ENCODE data around the gene ASCL2. TPM values are rescaled to one million over a fixed set of nuclear protein-coding genes. Genes with fewer than 3 reads are reported as not detected.

The ASCL2 gene
- total RNA-seq, 1 donor from 2014 or later, result 5.6 TPM

- TF ChIP-seq CTCF (conservative IDR thresholded peaks at IDR 0.05), result no peak
- Mint-ChIP-seq H3K4me1 (ENCODE audit: unreplicated experiment) (peaks cover 4% of the 10 kb centered on the region), H3K9me3 (no peaks in the 10 kb centered on the region), H3K27ac (no peak overlapping the region), H3K36me3 (no peaks in the 10 kb centered on the region), H3K27me3 (peaks cover 3% of the 10 kb centered on the region), H3K4me3 (no peak overlapping the region)
- DNase-seq (ENCODE audit: extremely low spot score, unreplicated experiment), result peak; percentile 65
Observed at GRCh38 chr11:2300936-2301630, 30.7 kb upstream of the ASCL2 start.

- Mint-ChIP-seq H3K9me3 (no peaks in the 10 kb centered on the region), H3K4me1 (ENCODE audit: unreplicated experiment) (no peaks in the 10 kb centered on the region), H3K36me3 (no peaks in the 10 kb centered on the region), H3K27ac (no peak overlapping the region), H3K4me3 (no peak overlapping the region), H3K27me3 (peaks cover 4% of the 10 kb centered on the region)
- peak; percentile 61 for DNase-seq (ENCODE audit: extremely low spot score, unreplicated experiment)
- TF ChIP-seq CTCF (conservative IDR thresholded peaks at IDR 0.05), result no peak
Observed at GRCh38 chr11:2300290-2300935, 30.0 kb upstream of the ASCL2 start.

GRCh38 chr11:2299773-2300172 is 29.4 kb upstream of the ASCL2 start:
- no peak overlapping the region for H3K4me3 Mint-ChIP-seq
- H3K9me3 Mint-ChIP-seq, result no peaks in the 10 kb centered on the region
- no peaks in the 10 kb centered on the region for H3K4me1 Mint-ChIP-seq (ENCODE audit: unreplicated experiment)
- peaks cover 8% of the 10 kb centered on the region for H3K27me3 Mint-ChIP-seq
- TF ChIP-seq CTCF (conservative IDR thresholded peaks at IDR 0.05), result no peak
- H3K36me3 Mint-ChIP-seq, result no peaks in the 10 kb centered on the region
- DNase-seq (ENCODE audit: extremely low spot score, unreplicated experiment), result no peak
- H3K27ac Mint-ChIP-seq, result no peak overlapping the region

- Mint-ChIP-seq H3K27ac (no peak overlapping the region), H3K36me3 (no peaks in the 10 kb centered on the region), H3K4me1 (ENCODE audit: unreplicated experiment) (no peaks in the 10 kb centered on the region), H3K9me3 (no peaks in the 10 kb centered on the region), H3K27me3 (peaks cover 10% of the 10 kb centered on the region), H3K4me3 (no peak overlapping the region)
- DNase-seq (ENCODE audit: extremely low spot score, unreplicated experiment), result peak; percentile 72
- TF ChIP-seq CTCF (conservative IDR thresholded peaks at IDR 0.05), result peak; percentile 55
Observed at GRCh38 chr11:2298795-2299761, 28.7 kb upstream of the ASCL2 start.

- Mint-ChIP-seq H3K4me3 (no peak overlapping the region), H3K9me3 (no peaks in the 10 kb centered on the region), H3K27me3 (peaks cover 15% of the 10 kb centered on the region), H3K4me1 (ENCODE audit: unreplicated experiment) (no peaks in the 10 kb centered on the region), H3K36me3 (no peaks in the 10 kb centered on the region), H3K27ac (no peak overlapping the region)
- no peak for TF ChIP-seq CTCF (conservative IDR thresholded peaks at IDR 0.05)
- DNase-seq (ENCODE audit: extremely low spot score, unreplicated experiment), result peak; percentile 65
Observed at GRCh38 chr11:2298131-2298794, 27.9 kb upstream of the ASCL2 start.

Data from type B pancreatic cell (in vitro differentiated cells).